ENCODE results near the gene ASPM.
"Not testable (repeated sequence)": the region's sequence is repeated elsewhere in the genome, so short reads cannot be mapped to it uniquely, and the experiment has no call there.

Gene ASPM

DNA sequence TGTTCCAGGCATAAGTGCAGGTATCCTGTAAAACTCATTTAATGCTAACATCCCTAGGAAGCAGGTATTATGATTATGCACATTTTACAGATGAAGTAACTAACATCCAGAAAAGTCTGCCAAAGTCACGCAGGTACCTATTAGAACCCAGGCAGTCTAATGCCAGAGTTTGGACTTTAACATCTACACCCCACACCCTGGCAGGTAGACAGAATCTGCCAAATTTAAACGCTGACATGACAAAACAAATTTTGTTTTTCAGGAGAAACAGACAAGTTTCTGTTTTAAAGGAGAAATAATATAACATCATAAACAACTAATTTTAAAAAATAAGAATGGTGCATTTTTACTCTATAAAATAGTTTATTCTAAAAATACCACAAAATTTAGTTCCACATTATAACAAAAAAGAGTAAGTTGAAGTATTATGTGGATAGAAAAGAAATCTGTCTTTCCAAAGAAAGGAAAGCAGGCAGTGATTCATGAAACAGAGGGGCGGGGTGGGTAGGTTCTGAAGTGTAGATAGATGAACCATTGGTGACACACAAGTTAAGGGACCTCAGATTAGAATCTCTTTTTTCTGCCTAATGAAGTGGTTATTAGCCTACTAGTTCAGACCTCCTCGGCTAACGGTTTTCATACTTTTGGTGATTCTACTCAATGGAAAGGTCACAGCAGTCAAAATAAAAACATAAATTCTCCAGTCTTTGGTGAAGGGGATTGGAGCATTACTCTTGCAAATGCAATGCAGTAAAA is 1.7 kb downstream of the ASPM start:
- DNase-seq, result no peak

DNA sequence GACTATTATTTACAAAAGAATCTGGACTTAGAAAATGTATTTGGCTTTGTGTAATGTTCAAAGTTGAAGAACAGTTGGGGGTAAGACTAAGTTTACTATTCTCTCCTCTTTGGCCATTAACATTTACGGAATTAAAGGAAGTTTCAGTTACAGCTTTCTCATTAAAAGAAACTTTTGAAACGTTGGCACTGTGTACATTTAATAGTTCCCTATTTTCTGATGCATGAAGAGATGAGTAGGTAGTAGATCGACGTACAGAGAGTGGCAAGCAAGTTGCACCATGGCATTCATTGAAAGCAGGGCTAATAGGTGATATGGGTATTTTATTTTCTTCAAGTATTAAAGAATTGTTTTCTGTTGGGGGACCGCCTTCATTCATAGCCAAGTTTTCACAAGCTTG is 3.2 kb downstream of the ASPM start:
- DNase-seq, result no peak

DNA sequence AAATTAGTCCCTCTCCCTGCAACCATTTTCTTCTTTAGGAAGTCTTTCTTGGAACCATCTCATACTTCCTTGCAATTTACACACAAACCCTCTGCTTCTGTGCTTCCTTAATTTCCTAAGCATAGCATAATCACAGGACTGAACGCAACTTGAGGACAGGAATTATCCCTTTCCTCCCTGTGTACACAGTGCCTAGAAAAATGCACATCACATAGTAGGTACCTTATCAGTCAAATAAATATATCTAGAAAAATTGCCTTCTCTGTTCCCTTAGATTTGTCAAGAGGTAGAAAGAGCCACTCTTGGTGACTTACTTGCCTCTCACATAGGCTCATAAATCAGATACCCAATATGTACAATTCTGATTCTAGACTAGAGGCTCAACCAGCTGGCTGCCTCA is 4.9 kb downstream of the ASPM start:
- DNase-seq, result no peak

DNA sequence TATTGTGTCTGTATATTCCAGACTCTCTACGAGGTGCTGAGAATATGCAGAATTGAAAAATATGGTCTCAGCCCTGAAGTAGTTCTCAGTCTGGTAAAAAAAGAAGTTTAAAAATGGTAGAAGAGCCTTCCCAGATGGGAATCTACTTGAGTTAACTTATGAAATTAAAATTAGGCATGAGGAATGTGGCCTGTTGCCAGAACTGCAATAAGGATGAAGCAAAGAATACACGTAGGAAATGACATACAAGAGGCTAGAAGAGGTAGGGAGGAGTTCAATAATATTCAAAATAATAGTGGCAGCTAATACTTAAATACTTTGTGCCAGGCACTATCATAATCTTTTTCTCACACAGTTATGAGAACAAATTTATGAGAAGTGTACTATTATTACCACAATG is 6.3 kb downstream of the ASPM start:
- DNase-seq, result no peak

DNA sequence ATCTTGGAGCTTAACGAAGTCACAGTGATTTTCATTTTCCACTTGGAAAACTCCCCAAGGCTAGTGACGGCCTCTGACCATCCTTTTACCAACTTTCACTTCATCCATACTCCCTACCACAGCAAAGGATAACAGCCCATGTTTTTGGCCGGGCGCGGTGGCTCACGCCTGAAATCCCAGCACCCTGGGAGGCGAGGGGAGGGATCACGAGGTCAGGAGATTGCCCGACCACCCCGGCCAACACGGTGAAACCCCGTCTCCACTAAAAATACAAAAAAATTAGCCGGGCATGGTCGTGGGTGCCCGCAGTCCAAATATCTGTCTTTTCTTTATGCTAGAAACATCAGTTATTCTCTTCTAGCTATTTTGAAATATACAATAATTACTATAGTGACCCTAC is 7.3 kb downstream of the ASPM start:
- DNase-seq, result no peak

DNA sequence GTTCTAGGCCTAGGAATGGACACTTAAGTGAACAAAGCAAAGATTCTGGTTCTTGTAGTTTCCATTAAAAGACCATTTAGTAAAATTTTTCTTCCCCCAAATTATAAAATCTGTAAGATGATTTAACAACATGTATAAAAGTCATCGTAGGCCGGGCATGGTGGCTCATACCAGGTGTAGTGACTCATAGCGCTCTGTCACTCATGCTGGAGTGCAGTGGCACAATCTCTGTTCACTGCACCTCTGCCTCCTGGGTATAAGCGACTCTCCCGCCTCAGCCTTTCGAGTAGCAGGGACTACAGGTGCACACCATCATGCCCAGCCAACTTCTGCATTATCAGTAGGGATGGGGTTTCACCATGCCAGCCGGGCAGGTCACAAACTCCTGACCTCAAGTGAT is 9.1 kb downstream of the ASPM start:
- no peak for DNase-seq

DNA sequence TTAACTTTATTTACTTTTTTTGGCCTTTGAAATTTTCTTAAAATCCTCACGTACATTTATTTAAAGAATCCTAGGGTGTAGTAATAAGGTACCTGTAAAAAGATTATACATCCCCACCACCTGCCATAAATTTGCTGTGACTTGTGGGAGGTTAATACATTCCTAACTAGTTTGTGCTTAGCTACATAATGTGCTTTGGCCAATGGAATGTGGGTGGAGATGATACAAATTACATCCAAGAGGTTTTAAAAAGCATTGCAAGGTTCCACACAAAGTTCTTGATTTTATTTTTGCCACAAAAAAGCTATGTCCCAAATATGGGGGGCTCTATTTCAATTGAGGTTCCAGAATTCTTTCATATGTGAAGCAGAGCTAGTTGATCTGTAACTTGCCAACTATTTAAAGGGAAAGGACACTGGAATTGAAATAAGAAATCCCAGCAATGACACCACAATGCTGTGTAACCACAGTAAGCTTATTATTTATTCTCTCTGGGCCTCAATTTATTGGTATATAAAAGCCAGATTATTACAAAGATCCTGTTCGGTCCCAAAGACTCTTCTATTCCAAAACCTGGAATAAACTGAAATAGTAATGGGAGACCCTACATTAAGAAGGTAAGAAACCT is 15.7 kb downstream of the ASPM start:
- no peak for DNase-seq

DNA sequence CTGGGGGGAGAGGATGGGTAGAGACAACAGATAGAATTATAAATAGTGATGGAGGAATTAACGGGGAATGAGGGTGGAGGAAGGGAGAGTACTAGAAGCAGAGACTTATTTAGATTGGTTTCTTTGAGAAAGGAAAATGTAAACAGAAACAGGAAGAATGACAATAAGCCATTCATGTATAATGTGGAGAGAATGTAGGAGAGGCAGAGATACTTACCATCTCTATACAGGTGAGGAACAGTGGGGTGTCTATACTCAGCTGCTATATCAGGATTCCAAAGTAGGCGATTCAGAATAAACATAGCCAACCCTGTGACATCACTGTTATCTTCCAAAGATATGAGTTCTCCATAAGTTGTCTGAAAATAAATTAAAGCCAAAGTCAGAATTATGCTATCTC is 16.8 kb downstream of the ASPM start:
- DNase-seq, result no peak

DNA sequence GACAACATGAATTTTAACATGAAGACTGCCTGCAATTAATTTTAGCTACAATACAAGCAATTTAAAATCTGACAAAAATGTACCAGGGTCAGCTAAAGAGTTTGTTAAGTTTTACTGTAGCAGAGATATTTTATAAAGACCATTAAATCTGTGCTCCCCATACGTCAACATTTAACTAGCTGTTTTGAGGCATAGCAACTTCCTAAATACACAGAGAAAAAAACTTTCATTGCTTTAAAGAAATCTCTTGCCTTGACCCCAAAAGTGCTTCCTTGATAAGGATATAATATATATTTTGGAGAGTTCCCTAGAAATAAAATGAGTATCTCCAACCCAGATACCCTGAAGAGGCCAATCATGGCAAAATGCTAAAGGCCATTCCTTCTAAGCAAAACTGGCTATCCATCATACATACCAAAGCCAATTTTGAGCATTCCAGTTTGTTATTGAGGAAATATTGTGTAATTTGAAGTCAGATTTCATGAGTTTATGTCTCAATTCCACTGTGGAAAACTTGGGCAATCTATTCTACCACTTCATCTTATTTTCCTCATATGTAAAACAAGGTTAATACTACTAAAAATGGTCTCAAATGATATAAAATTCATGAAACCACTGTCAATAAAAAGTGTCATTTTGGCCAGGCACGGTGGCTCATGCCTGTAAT is 19.1 kb downstream of the ASPM start:
- no peak for DNase-seq

DNA sequence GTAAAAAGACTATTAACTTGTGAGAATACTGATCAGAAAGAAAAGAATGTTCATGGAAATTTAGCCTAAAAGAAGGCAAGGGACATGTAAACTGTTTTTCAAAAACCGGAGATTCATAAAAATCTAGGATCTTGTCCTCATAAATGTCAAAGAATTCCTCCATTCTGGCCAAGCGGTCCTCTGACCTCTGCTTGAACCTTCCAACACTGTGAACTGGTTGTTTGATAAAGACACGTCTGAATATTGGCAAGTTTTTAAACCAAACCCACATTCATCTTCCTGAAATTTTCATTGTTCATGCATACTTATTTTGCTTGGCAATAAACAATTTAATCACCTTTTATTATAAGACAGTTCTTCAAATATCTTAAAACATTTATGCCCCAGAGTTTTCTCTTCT is 19.8 kb downstream of the ASPM start:
- no peak for DNase-seq

DNA sequence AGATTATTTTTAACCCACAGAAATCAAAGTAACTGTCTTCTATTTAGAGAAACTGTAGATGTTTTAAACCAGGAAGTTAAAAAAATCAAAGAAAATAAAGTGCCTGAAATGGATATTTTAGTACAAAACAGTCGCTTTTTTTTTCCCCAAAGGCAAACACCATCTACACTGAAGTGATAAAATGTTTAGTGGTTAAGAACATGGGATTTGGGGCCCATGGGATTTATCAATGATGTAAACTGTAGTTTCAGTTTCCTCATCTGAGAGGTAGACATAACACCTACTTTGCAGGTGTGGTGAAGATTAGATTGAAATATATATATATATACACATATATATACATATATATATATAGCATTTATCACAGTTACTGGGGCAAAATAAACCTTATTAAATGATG is 22.1 kb downstream of the ASPM start:
- DNase-seq, result no peak

DNA sequence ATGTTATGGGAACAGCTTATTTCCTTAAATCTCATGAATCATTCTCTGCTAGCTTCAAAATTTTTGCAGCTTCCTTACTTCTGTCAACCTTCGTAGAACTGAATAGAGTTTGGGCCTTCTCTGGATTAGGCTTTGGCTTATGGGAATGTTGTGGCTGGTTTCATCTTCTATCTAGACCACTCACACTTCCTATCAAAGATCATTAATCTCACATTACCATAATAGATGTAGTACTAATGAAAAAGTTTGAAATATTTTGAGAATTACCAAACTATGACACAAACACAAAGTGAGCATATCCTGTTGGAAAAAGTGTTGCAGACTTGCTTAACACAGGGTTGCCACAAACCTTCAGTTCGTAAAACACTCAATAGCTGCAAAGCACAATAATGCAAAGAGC is 30.3 kb downstream of the ASPM start:
- no peak for DNase-seq

DNA sequence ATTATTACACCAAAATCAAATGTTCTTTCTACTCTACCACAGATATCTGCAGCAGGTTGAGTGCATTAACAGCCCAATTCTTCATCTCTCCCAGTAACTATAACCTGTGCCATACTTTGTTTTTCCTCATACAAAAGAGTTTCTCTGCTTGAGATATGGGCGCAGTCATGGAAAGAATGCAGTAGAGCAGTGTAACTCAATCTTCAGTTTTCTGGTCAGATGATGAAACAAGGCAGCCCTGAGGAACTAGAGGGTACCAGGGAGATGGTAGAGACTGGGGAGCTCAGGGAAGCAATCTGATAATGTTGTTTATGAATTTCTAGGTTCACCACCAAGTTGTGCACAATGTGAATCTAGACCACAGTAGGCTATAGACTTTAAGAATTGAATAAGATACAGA is 39.6 kb downstream of the ASPM start:
- no peak for DNase-seq

DNA sequence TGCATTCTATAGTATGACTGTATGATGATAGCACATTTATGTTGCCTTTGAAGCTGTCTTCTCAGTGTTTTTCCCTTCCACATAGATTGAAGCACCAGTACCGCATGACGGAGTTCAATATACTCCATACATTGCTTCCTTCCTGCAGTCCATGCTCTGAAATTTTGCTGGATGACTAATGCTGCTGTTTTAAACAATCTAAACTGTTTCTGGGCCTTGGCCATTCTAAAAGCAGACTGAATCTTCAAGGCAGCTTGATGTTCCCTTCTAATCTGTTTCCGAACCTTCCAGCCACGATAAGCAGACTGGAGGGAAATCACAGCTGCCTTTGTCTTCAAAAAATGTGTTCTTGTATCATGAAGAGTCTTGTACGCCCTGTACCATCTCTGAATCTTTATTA is 43.2 kb downstream of the ASPM start:
- no peak for DNase-seq

DNA sequence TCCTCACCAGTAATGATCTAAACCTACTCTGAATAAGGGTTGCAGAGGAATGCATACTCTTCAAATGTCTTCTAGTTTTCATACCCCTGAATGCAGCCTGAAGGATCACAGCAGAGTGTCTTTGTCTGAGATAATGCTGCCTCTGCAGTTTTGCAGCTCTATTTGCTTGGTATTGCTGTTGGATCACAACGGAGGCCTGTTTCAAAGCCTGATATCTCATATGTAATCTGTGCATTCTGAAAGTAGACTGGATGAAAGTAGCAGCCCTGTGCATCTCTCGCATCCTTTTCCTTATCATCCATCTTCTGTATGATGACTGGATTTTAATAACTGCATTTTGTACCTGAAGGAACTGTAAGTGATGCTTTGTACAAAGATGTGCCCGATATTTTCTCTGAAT is 44.5 kb downstream of the ASPM start:
- no peak for DNase-seq

DNA sequence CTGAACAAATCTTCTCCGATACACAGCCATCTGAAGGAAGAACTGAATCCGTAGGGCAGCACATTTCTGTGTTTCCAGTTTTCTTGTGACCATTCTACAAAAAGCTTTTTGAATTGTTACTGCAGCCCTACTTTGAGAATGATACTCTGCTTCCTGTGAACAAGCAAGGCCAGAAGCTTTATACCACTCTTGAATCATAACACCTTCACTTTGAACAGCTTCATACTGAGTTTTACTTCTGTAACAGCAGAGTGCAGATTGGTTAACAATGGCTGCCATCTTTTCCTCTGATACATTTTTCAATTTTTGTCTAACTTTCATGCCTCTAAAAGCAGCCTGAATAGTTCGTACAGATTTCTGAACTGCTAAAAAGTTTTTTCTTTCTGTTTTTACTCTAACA is 45.8 kb downstream of the ASPM start:
- DNase-seq, result no peak

DNA sequence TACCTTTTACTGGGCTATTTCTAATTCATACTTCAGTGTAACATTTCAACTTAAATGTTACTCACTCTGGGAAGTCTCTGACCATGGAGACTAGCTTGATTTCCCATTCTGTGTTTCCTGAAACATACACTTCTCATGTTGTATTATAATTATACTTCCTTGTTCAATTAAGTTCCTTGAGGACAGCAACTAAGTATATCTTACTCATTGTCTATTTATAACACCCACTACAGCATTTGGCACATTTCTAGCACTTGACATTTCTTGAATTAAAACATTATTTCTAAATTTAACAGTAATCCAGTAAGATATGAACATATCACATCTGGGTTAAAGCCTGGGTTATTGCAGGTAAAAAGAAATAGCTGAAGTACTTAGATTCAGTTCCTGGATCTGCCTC is 47.0 kb downstream of the ASPM start:
- no peak for DNase-seq

DNA sequence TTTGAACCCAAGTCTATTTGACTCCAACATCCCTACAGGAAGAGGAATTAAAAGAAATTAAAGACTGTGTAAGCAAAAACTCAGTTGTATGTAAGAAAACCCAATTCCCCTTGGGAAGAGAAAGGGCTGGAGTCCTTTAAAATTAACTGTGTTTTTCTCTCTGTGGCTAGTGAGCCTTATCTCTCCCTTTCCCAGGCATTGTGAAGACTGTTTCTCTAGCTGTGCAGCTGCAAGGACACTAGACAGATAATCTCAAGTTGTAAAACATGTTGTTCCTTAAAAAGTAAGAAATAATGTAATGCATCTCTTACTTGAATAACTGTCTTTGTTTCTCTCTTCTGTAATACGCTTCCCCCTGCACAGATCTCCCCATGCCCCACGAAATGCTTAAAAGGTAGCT is 49.5 kb downstream of the ASPM start:
- not testable (repeated sequence) for DNase-seq

DNA sequence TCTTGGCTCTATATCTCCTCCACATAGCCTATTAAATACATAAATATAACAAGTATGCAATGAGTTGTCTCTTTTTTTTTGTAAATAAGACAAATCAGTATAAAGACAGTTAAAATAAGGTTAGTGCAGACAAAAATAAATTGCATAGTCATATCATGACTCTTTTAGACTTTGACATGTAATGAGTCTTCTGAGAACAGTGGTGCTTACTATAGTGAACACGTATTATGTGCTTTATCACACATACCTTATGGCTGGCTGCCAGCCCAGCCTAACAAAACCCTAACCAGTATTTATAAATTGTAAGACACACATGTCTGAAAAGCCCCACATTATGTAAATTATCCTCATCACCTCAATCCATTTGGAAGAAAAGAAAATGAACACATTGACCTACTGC is 50.3 kb downstream of the ASPM start:
- DNase-seq, result no peak

DNA sequence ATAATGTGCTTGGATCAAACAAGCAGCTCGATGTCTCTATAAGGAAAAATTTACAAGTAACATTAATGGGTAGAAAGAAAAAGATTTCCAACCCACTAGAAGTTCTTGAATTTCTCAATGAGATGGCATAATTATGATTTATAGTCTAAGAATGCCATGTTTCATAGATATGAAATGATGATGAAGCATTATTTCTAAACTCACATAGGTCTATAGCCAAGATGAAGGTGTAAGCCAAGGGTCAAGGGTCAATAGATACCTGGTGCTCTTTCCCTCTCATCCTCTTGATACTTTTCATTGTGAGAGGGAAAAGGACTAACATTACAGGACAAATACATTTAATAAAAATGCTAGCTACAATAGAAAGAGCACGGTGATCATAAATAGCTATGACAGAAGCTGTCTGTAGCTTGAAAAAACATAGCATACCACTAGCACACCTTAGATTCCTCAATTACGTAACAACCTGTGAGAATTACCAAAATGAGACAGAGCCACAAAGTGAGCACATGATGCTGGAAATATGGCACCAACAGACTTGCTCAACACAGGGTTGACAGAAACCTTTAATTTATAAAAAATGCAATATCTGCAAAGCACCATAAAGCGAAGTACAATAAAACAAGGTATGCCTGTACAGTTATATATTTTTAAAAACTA is 53.1 kb downstream of the ASPM start:
- DNase-seq, result no peak

DNA sequence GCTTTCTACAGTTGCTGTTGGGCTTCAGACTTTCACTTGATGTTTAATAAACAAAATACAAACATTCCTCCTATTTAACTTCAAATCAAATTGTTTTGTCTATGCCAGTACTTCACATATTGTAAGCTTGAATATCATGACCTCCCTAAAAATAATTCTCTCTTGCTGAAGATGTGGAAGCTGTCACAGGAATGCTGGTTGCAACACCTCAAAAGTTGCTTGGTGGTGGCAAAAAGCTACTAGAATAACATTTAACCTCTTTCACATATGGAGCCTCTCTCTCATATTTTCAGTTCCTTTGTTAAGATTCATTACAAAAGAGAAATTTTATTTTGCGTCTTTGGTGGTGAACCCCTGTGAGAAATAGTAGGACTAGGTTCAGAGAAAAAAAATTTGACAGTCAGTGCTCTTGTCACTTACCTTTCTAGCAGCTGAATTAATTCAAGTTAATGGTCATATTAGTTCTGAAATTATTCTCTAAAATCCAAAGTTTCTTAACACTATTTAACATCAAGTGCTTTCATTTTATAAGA is 53.9 kb downstream of the ASPM start:
- no peak for DNase-seq

DNA sequence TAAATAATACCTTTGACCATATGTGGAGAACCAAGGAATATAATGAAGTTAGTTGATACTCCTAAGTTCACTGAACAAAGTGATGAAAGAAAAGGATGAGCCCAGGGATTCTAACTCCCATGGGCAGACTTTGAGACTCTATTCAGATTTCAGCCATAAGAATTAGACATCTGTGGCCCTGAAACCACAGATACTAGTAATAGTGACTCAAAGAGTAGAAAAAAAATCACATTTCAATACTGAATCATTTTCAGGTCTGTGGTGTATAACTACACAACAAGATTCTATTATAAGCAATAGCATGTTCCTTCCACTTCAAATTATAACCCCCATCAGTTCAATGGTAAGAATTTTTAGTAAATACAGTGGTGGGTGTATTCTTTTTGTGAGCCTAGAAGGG is 63.0 kb downstream of the ASPM start:
- no peak for DNase-seq

DNA sequence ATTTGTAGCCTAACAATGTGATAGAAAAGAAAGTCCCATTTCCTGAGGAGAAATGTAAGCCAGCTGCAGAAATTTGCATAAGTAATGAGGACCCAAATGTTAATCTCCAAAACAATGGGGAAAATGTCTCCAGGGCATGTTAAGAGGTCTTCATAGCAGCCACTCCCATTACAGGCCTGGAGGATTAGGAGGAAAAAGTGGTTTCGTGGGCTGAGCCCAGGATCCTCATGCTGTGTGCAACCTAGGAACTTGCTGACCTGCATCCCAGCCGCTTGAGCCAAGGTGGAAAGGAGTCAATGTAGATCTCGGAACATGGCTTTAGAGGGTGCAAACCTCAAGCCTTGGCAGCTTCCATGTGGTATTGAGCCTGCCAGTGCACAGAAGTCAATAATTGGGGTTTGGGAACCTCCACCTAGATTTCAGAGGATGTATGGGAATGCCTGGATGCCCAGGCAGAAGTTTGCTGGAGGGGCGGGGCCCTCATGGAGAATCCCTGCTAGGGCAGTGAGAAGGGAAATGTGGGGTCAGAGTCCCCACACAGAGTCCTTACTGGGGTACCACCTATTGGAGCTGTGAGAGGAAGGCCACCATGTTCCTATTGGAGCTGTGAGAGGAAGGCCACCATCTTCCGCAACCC is 65.2 kb downstream of the ASPM start:
- DNase-seq, result no peak

Data from femur (tissue), 1 donor.